Measurements from ENCODE around the gene PROM2.

PROM2 gene

GRCh38 chr2:95314964-95315611 is 40.8 kb downstream of the PROM2 start:
- peak; percentile 39 for DNase-seq (ENCODE audit: low spot score)
- TF ChIP-seq CTCF (IDR thresholded peaks at IDR 0.05; ENCODE audit: extremely low read depth, missing control alignments) = no peak

- DNase-seq (ENCODE audit: low spot score) = no peak
- TF ChIP-seq CTCF (IDR thresholded peaks at IDR 0.05; ENCODE audit: extremely low read depth, missing control alignments) = no peak
Measured at GRCh38 chr2:95315801-95316411, 41.7 kb downstream of the PROM2 start.

GRCh38 chr2:95316466-95317122 is 42.3 kb downstream of the PROM2 start:
- no peak for TF ChIP-seq CTCF (IDR thresholded peaks at IDR 0.05; ENCODE audit: extremely low read depth, missing control alignments)
- DNase-seq (ENCODE audit: low spot score) = no peak

- no peak for TF ChIP-seq CTCF (IDR thresholded peaks at IDR 0.05; ENCODE audit: extremely low read depth, missing control alignments)
- DNase-seq (ENCODE audit: low spot score) = no peak
Measured at GRCh38 chr2:95317123-95317500, 42.9 kb downstream of the PROM2 start.

- no peak for DNase-seq (ENCODE audit: low spot score)
- no peak for TF ChIP-seq CTCF (IDR thresholded peaks at IDR 0.05; ENCODE audit: extremely low read depth, missing control alignments)
Measured at GRCh38 chr2:95317665-95318425, 43.6 kb downstream of the PROM2 start.

GRCh38 chr2:95318431-95319220 is 44.4 kb downstream of the PROM2 start:
- no peak for TF ChIP-seq CTCF (IDR thresholded peaks at IDR 0.05; ENCODE audit: extremely low read depth, missing control alignments)
- no peak for DNase-seq (ENCODE audit: low spot score)

Data from GM20000 (cell line).